T1000 (cell line): ENCODE data around the gene TAF1C.

Source experiments
- DNase-seq: peaks from one replicate; lab custom pipeline; 2025; ENCODE audit warnings: mixed read lengths; lab: John Stamatoyannopoulos, UW

The TAF1C gene

GRCh38 chr16:84131117-84131516, 55.7 kb downstream of the TAF1C start:
- DNase-seq, result no peak
